KMS-11 (cell line): Measurements from ENCODE around the gene ADGRB3.

Experiments used
- H2AFZ ChIP-seq: fragments of 200-600 bp; sonication (generic); 2 replicates; pipeline ENCODE4 v1.6.1; 2016; ENCODE audit warnings: antibody characterized with exemption, mixed run types, low read depth
- H3K27ac ChIP-seq: fragments of 200-600 bp; sonication (generic); 2 replicates; pipeline ENCODE4 v1.6.1; 2016; ENCODE audit warnings: mild to moderate bottlenecking, mixed run types
- H3K27me3 ChIP-seq: fragments of 200-600 bp; sonication (generic); 2 replicates; pipeline ENCODE4 v1.6.1; 2017; ENCODE audit warnings: mild to moderate bottlenecking, low read depth, mixed run types, moderate library complexity; ENCODE audit not compliant: insufficient read depth
- H3K36me3 ChIP-seq: fragments of 200-600 bp; sonication (generic); 2 replicates; pipeline ENCODE4 v1.6.1; 2017; ENCODE audit warnings: mild to moderate bottlenecking, mixed run types; ENCODE audit not compliant: insufficient read depth
- H3K4me1 ChIP-seq: fragments of 200-600 bp; sonication (generic); 2 replicates; pipeline ENCODE4 v1.6.1; 2016; ENCODE audit warnings: mild to moderate bottlenecking, low read depth, mixed run types; ENCODE audit not compliant: poor library complexity, severe bottlenecking
- H3K4me2 ChIP-seq: fragments of 200-600 bp; sonication (generic); 2 replicates; pipeline ENCODE4 v1.7.0; 2016; ENCODE audit warnings: mild to moderate bottlenecking, mixed run types
- H3K4me3 ChIP-seq: fragments of 200-600 bp; sonication (generic); IDR thresholded peaks from 2 replicates; pipeline ENCODE4 v1.6.1; 2017; ENCODE audit warnings: low read depth, low read length, mixed read lengths; ENCODE audit not compliant: insufficient read depth
- H3K79me2 ChIP-seq: fragments of 200-600 bp; sonication (generic); 2 replicates; pipeline ENCODE4 v1.6.1; 2016; ENCODE audit warnings: low read depth, mixed run types; ENCODE audit not compliant: insufficient read depth
- H3K9ac ChIP-seq: fragments of 200-600 bp; sonication (generic); 2 replicates; pipeline ENCODE4 v1.6.1; 2016; ENCODE audit warnings: mild to moderate bottlenecking, mixed run types
- H4K20me1 ChIP-seq: fragments of 200-600 bp; sonication (generic); 2 replicates; pipeline ENCODE4 v1.6.1; 2016; ENCODE audit warnings: mild to moderate bottlenecking, mixed run types; ENCODE audit not compliant: insufficient read depth
- TF ChIP-seq, protein P1 (sequence below): fragments of 200-600 bp; sonication (generic); conservative IDR thresholded peaks from 2 replicates; pipeline ENCODE4 v1.6.1; 2017; ENCODE audit warnings: low read depth, mild to moderate bottlenecking, antibody characterized with exemption, low read length, moderate library complexity, mixed read lengths

ADGRB3 gene

DNA sequence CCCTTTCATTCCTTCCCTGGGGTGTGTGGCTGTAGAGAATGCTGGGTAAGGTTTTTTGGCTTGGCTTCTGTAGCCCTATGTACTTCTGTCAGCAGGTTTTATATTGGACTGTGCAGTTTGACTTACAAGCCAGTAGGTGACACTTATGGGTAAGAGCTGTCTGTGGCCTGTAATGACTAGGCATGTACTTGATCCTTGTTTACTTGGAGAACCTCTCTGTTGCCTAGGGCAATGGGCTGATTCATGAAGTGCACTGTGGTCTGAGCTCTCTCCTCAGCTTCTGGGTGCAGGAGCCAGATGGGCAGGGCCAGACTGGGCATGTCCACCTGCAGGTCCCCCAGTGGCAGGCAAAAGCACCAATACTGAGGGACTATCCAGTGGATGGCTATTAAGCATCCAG is 544.6 kb downstream of the ADGRB3 start:
- Histone ChIP-seq H3K4me2 (peak overlapping the region; percentile 25; the same call in 1 of the 2 replicates), H3K4me1 (peaks cover 15% of the 10 kb centered on the region), H3K27ac (peak overlapping the region; percentile 68), H3K27me3 (no peaks in the 10 kb centered on the region), H3K79me2 (no peaks in the 10 kb centered on the region), H4K20me1 (no peaks in the 10 kb centered on the region), H2AFZ (peak overlapping the region; percentile 6; the same call in 1 of the 2 replicates), H3K9ac (no peak overlapping the region; the same call in 1 of the 2 replicates), H3K36me3 (no peaks in the 10 kb centered on the region), H3K4me3 (no peak overlapping the region)
- TF ChIP-seq, protein P1, sequence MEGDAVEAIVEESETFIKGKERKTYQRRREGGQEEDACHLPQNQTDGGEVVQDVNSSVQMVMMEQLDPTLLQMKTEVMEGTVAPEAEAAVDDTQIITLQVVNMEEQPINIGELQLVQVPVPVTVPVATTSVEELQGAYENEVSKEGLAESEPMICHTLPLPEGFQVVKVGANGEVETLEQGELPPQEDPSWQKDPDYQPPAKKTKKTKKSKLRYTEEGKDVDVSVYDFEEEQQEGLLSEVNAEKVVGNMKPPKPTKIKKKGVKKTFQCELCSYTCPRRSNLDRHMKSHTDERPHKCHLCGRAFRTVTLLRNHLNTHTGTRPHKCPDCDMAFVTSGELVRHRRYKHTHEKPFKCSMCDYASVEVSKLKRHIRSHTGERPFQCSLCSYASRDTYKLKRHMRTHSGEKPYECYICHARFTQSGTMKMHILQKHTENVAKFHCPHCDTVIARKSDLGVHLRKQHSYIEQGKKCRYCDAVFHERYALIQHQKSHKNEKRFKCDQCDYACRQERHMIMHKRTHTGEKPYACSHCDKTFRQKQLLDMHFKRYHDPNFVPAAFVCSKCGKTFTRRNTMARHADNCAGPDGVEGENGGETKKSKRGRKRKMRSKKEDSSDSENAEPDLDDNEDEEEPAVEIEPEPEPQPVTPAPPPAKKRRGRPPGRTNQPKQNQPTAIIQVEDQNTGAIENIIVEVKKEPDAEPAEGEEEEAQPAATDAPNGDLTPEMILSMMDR = peak; percentile 37; the same call in 1 of the 2 replicates

DNA sequence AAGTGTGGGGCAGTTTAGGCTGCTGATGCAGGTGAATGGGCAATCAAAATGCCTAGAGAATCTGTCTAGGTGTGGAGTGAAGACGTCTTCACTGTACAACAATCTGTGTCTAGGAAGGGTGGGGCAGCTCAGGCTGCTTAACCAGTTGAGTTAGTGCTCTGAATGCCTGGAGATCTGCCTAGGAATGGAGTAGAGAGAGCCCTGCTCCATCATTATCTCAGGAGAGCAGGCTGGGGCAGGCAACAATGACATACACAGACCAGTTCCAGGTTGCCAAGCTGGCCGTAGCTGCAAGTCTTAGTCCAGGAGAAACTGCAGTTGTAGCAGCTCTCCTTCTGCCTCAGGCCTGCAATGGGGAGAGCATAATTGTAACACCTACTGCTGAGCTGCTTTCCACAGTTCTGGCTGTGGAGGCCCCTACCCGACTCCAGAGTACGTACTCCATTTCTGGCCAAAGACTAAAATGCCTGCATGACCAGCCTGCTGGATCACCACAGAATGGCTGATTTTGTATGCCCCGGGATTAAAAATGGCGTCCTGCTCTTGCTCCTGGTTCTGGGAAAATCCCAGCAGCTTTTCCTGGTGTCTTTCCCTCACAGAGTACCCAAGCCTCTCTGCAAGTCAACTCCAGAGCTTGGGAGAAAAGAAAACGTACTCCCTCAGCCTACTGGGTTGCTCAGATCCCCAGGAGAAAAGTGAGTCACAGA is 545.4 kb downstream of the ADGRB3 start:
- TF ChIP-seq, protein P1 = no peak
- Histone ChIP-seq H3K4me3 (no peak overlapping the region), H4K20me1 (no peaks in the 10 kb centered on the region), H3K27me3 (no peaks in the 10 kb centered on the region), H3K36me3 (no peaks in the 10 kb centered on the region), H3K4me1 (peaks cover 15% of the 10 kb centered on the region), H2AFZ (peak overlapping the region; percentile 6; the same call in 1 of the 2 replicates), H3K79me2 (no peaks in the 10 kb centered on the region), H3K27ac (peak overlapping the region; percentile 68), H3K4me2 (no peak overlapping the region), H3K9ac (no peak overlapping the region; the same call in 1 of the 2 replicates)

DNA sequence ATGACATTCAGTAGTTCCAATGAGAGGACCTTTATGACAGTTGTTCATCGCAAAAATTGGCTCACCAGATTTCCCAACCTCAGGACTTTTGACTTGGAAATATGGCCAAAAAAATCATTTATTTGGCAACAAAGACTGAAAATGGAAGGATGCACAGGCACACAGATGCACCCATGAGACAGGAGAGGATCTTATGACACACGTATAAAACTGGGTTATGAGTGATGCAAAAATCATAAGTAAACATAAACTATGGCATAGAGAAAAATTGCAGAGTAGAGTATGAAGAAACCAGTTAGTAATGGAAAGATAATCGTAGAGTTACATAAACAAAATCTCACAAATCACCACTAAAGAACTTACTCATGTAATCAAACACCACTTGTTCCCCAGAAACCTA is 546.9 kb downstream of the ADGRB3 start:
- Histone ChIP-seq H3K4me2 (no peak overlapping the region), H3K36me3 (no peaks in the 10 kb centered on the region), H3K27me3 (no peaks in the 10 kb centered on the region), H3K4me3 (no peak overlapping the region), H2AFZ (no peak overlapping the region), H3K79me2 (no peaks in the 10 kb centered on the region), H4K20me1 (no peaks in the 10 kb centered on the region), H3K4me1 (peaks cover 15% of the 10 kb centered on the region), H3K27ac (no peak overlapping the region), H3K9ac (no peak overlapping the region)
- TF ChIP-seq, protein P1 = no peak

DNA sequence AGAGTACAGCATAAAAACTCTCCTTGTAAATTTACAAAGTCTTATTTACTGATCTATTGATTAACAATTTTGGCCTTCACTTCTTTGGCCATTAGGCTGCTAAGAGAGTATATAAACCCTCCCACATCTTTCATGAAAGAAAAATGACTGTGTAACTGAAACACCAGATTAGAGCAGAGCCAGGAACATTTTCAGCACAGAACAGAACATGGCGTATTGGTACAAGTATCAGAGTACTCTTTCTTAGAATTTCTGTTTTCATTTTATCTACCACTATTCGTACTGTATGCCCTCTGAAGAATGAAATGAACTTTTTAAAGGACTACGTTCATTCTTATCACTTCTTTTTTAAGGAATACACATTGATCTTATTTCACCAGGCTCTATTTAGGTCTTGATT is 550.2 kb downstream of the ADGRB3 start:
- Histone ChIP-seq H3K4me1 (peaks cover under 1% of the 10 kb centered on the region), H4K20me1 (no peaks in the 10 kb centered on the region), H3K9ac (no peak overlapping the region), H3K4me3 (no peak overlapping the region), H2AFZ (no peak overlapping the region), H3K4me2 (no peak overlapping the region), H3K27ac (no peak overlapping the region), H3K79me2 (no peaks in the 10 kb centered on the region), H3K27me3 (no peaks in the 10 kb centered on the region), H3K36me3 (no peaks in the 10 kb centered on the region)
- TF ChIP-seq, protein P1 = no peak
